Raji (cell line): ENCODE results near the gene KRT6C.

Experiments
- POLR2A ChIP-seq: IDR thresholded peaks from 2 replicates; pipeline ENCODE4 v1.6.1; 2011; ENCODE audit warnings: low read depth, low read length, control low read depth; ENCODE audit not compliant: insufficient read depth

The KRT6C gene

DNA sequence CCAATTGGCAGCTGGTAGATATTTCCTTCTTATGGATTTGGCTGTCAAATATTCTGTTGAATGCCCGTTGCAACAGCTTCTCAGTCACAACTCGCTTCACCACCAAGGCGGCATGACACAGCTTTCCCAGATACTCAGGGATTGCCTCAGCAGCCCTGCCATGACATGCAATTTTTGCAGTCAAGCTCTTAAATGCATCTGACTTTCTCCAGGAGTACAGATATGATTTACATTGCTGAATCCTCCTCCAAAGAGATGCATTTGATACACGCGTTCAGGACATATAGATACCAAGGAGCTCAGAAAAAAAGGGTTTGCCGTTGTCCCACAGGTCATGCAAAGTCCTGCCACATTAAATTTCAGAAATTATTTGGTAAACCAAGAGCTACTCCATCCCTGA, 40.1 kb upstream of the KRT6C start:
- TF ChIP-seq POLR2A, result no peak

DNA sequence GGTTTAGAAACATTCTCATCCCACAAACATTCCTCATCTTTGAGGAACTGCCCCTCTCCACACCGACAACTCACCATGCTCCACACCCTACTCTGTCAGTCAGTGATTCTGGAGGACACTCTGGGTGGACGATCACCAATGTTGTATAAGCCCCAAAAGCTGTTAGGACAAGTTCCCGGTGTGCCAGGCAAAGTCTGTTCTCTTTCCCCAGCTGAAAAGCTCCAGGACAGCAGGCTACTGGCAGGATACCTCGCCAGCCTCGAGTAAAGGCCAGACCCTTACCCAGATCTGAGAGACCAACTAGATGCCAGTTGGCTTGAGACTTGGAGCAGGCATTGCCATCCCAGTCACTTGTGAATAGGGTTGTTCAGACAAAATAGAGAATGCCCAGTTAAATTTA, 34.6 kb upstream of the KRT6C start:
- no peak for TF ChIP-seq POLR2A

- TF ChIP-seq POLR2A, result no peak
These were observed 33.5 kb upstream of the KRT6C start for GRCh38 chr12:52506858-52507715.

DNA sequence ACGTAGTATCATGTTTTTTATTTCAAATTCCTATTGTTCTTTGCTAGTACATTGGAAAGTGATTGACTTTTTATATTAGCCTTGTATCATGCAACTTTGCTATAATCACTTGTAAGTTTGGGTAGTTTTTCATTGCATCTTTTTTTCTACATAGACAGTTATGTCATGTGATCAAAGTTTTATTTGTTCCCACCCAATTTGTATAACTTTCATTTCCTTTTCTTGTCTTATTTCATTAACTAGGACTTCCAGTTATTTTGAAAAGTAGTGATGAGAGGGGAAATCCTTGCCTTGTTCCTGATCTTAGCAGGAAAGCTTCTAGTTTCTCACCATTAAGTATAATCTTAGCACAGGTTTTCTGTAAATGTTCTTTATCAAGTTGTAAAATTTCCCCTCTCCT, 29.3 kb upstream of the KRT6C start:
- no peak for TF ChIP-seq POLR2A

- TF ChIP-seq POLR2A, result no peak
These were observed 27.9 kb upstream of the KRT6C start for GRCh38 chr12:52501490-52501889.

DNA sequence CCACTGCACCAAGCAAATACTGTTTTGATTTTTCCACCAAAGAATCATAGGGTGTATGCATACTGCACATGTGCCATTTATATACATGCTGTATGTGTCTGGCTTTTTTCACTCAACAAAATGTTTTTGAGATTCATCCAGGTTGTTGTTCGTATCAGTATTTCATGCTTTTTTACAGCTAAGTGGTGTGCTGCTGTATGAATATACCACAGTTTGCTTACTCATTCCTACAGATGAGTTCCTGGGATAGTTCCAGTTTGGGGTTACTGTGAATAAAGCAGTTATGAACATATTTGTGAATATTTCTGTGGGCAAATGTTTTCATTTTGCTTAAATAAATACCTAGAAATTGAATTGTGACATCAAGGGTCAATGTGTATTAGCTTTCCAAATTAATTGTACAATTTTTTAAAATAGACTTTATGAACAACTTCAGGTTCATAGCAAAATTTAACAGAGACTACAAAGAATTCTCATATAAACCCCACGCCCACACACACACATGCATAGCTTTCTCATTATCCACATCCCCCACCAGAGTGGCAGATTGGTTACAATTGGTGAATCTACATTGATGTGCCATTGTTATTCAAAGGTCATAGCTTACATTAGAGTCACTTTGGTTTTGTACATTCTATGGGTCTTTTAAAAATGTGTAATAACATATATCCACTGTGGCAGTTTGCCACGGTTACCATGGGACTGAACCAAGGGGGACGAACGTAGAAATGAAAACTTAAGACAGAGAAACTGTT, 26.4 kb upstream of the KRT6C start:
- no peak for TF ChIP-seq POLR2A

DNA sequence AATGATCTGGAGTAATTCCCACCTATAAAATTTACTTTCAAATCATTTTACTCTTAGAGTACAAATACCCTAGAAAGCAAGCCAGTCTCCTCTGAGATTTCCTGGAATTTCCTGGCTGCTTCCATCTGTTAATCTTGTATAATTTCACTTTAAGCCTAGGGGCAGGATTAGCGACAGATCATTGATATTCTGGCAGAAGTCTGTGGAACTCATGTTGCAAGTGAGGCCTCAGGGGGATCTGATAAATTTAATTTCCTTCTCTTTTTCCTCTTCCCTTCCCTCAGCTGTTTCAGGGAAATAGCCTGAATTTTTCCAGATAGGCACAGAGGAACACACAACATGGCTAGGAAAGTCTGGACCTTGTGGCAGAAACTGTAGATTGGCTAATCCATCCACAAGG, 25.3 kb upstream of the KRT6C start:
- no peak for TF ChIP-seq POLR2A

GRCh38 chr12:52497975-52498374, 24.4 kb upstream of the KRT6C start:
- no peak for TF ChIP-seq POLR2A

DNA sequence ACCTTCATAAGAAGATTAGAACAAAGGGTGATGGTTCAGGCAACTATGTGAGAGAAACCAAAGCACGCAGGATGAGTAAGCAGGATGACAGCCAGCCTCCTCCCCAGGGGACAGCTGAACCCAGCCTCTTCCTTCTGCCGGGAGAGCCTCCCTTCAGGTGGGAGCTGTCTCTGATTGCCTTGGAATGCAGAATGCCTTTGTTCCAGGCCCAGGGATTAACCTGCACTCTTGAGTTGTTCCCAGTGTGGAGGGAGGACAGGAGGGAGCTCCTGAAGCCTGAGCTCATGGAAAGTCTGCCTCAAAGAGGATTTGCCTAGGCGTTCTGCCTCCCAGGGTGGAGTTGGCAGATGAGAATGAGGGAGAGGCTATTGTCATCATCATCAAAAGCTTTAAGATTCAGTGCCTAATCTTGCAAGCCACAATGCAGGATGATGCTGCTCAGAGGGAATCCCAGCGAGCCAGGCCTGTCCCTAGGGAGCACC, 23.0 kb upstream of the KRT6C start:
- TF ChIP-seq POLR2A, result no peak

- no peak for TF ChIP-seq POLR2A
These were observed 22.4 kb upstream of the KRT6C start for GRCh38 chr12:52496054-52496453.

DNA sequence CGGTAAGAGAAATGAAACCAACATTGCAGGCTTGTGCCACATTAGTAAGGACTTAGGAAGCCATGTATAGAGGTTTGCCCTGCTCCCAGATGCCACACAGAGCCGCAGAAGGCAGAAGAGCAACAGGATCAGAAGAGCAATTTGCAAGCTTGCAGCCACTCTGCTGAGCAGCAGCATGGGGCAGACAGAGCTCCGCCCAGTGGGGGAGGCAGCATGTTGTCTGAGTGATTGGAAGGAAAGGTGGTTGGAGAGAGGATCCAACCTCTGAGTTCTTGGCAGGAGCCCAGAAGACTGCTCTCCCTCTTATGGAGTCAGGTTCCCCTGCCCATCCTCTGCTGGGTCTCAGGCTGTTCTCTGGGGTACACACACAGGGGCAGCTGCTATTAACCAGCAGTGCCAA, 21.8 kb upstream of the KRT6C start:
- TF ChIP-seq POLR2A, result no peak

GRCh38 chr12:52494518-52494917, 20.9 kb upstream of the KRT6C start:
- no peak for TF ChIP-seq POLR2A

GRCh38 chr12:52494100-52494499, 20.5 kb upstream of the KRT6C start:
- TF ChIP-seq POLR2A, result no peak

DNA sequence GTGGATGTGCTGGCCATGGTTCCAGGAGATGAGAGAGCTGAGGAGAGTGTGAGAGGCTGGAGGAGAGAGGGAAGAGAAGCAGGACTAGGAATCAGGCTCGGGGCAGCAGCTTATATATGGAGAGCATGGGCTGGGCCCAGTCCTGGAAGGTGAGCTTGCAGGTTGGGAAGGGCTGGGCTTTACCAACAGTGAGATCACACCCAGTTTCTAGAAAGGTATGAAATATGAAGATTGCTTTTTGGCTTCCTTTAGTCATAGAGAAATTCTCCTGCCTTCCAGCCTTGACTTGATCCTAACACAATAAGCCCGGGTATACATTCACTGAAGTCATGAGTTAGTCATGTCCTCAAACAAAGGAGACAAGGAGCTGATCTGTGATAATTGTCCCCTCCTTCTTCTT, 19.6 kb upstream of the KRT6C start, which contains the start of gene KRT6A:
Gene KRT6A, minus strand, starts transcription at position 86 of the 400 bp plus-strand sequence. Its CDS starts 69 bp downstream, at position 17.
- no peak for TF ChIP-seq POLR2A

- TF ChIP-seq POLR2A, result no peak
These were observed 15.1 kb upstream of the KRT6C start for GRCh38 chr12:52488736-52489135.

DNA sequence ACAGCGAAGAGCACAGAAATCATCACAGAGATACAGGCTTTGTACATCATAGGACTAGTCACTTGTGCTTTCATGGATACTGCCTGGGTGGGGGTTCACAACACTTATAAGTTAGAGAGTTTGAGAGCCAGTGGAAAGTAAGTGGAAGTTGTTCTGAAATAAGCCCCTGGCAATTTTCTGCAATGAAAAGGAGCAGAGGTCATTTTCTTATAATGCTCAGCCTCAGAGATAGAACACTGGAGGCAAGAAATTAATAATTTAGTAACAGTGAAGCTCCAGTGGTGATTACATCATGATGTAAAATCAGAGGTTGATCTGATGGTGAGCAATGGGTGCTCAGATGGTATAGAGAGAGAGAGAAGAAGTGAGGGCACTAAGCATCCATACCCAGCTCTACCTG, 13.6 kb upstream of the KRT6C start:
- no peak for TF ChIP-seq POLR2A
